Stimulated activated effector memory CD8-positive, alpha-beta T cell treated with anti-CD3 and anti-CD28 coated beads, Interleukin-12 subunit alpha, Interleukin-12 subunit beta, amount 100 ng/mL, for 72 hours (primary cell): ENCODE data around the gene DNAH8.

ENCODE experiments used
- ATAC-seq: fragments of 150-1000 bp; cut with Tn5 transposase; 2 replicates; pipeline ENCODE4 v1.10.0; 2021
- DNase-seq, 2 donors: peaks; one replicate each; pipeline ENCODE4 v3.0.0; 2021 to 2022; ENCODE audit warnings: low spot score in 2 of 2
- H3K27ac Mint-ChIP-seq: one replicate; pipeline ENCODE4 v1.8.0; 2022; ENCODE audit warnings: mild to moderate bottlenecking, mixed read lengths
- H3K36me3 Mint-ChIP-seq: one replicate; pipeline ENCODE4 v1.8.0; 2022; ENCODE audit warnings: mild to moderate bottlenecking, mixed read lengths
- H3K4me1 Mint-ChIP-seq: one replicate; pipeline ENCODE4 v1.8.0; 2022; ENCODE audit warnings: mixed read lengths
- H3K4me3 Mint-ChIP-seq: one replicate; pipeline ENCODE4 v1.8.0; 2022; ENCODE audit warnings: mild to moderate bottlenecking, mixed read lengths
- H3K9me3 Mint-ChIP-seq: one replicate; pipeline ENCODE4 v1.8.0; 2022; ENCODE audit warnings: mixed read lengths

Gene DNAH8

DNA sequence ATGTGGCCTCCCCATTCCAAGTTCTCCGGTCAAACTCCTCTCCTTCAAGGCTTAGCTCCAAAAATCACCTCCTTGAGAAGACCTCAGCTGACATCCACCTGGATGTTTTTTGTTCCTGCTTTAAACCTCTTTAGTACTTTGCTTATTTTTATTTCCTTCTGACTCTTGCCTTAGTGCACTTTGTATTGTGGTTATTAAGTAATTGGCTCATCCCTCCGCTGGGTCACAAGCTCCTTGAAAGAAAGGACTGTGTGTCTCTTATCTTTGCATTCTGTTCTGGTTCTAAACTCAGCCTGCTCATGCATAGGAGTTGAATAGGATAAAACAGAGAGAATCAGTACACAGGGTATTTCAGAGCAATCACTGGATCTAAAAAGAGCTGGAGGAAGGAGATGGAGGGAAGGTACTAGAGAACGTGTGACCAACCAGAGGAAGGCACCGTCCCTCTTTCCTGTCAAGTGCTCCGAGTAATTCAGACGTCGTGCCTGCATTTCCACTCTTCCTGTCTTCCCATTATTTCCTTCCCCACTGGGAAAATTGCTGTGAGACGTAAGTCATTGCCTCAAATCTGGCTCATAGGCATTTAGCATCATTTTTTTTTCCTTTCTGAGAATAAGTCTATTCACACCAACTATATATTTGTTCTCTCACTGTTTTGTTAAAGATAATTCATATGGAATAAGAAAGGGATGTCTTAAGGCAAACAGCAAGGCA is 273.8 kb downstream of the DNAH8 start:
- Mint-ChIP-seq H3K4me1 (no peaks in the 10 kb centered on the region), H3K36me3 (no peaks in the 10 kb centered on the region), H3K9me3 (no peaks in the 10 kb centered on the region), H3K27ac (no peak overlapping the region), H3K4me3 (no peak overlapping the region)
- ATAC-seq: no peak
- no peak for DNase-seq

GRCh38 chr6:38990475-38990874 is 275.4 kb downstream of the DNAH8 start:
- H3K36me3 Mint-ChIP-seq: no peaks in the 10 kb centered on the region
- DNase-seq (no peak), ATAC-seq (no peak)
- H3K4me1 Mint-ChIP-seq: no peaks in the 10 kb centered on the region
- H3K9me3 Mint-ChIP-seq: no peaks in the 10 kb centered on the region
- no peak overlapping the region for H3K4me3 Mint-ChIP-seq
- no peak overlapping the region for H3K27ac Mint-ChIP-seq

GRCh38 chr6:38996676-38997075 is 281.6 kb downstream of the DNAH8 start:
- Mint-ChIP-seq H3K9me3 (no peaks in the 10 kb centered on the region), H3K36me3 (no peaks in the 10 kb centered on the region), H3K27ac (no peak overlapping the region)

GRCh38 chr6:38997128-38997761 is 282.1 kb downstream of the DNAH8 start:
- Mint-ChIP-seq H3K4me1 (no peaks in the 10 kb centered on the region), H3K4me3 (no peak overlapping the region), H3K9me3 (no peaks in the 10 kb centered on the region), H3K36me3 (no peaks in the 10 kb centered on the region), H3K27ac (no peak overlapping the region)
- ATAC-seq: no peak
- DNase-seq: peak in 1 of 2 donors; percentile 59

More at GRCh38 chr6:38996676-38997075, 281.6 kb downstream of the DNAH8 start:
- Mint-ChIP-seq H3K4me1 (no peaks in the 10 kb centered on the region), H3K4me3 (no peak overlapping the region)
- DNase-seq: no peak
- no peak for ATAC-seq

DNA sequence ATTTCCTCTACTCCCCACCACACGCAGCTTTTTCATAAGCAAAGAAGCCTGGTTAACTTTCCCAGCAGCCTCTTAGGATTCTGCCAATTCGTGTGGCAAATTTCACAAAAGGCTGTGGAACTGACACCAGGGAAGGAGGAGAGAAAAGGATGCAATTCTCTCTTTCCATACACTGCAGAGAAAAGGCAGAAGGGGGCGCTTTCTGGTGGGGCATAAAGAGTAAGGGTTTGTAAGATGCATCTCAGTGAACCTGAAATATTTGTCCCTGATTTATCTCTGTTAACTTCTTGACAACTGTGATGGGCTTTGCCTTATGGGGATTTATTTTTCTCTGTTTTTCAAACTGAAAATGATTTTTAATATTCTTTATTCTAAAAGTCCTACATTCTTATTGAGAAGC is 288.0 kb downstream of the DNAH8 start:
- Mint-ChIP-seq H3K4me1 (no peaks in the 10 kb centered on the region), H3K36me3 (no peaks in the 10 kb centered on the region), H3K27ac (no peak overlapping the region), H3K9me3 (no peaks in the 10 kb centered on the region), H3K4me3 (no peak overlapping the region)
- DNase-seq: no peak
- no peak for ATAC-seq

DNA sequence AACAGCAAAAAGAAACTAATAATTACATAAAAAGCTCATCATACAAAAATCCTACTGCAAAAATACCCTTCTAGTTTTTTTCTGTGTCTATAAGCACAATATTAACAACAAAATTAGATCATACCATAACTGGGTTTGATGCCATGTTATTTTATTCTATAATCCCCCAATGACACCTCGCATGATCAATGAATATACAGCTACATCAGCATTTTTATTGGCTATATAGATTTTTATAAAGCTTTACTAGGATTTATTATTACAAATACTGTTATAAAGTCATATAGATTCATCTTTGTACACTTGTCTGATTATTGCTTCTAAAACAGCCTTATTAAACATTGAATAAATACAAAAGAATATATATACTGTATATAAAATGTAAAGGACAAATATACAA is 288.4 kb downstream of the DNAH8 start:
- Mint-ChIP-seq H3K4me1 (no peaks in the 10 kb centered on the region), H3K4me3 (no peak overlapping the region), H3K36me3 (no peaks in the 10 kb centered on the region), H3K9me3 (no peaks in the 10 kb centered on the region), H3K27ac (no peak overlapping the region)
- DNase-seq (no peak), ATAC-seq (no peak)

DNA sequence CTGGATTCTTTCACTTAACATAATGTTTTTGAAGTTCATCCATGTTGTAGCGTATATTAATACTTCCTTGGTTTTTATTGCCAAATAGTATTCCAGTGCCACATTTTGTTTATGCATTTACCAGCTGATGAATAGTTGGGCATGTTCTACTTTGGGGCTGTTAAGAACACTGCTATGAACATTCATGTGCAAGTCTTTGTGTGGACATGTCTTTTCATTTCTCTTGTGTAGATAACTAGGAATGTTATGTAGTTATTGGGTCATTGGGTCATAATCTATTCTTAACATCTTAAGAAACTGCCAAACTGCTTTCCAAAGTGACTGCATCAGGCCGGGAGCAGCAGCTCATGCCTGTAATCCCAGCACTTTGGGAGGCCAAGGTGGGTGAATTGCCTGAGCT is 289.7 kb downstream of the DNAH8 start:
- Mint-ChIP-seq H3K4me3 (no peak overlapping the region), H3K9me3 (no peaks in the 10 kb centered on the region), H3K36me3 (no peaks in the 10 kb centered on the region), H3K4me1 (no peaks in the 10 kb centered on the region), H3K27ac (no peak overlapping the region)
- ATAC-seq (no peak), DNase-seq (no peak)

- ATAC-seq (no peak), DNase-seq (no peak)
- Mint-ChIP-seq H3K27ac (no peak overlapping the region), H3K9me3 (no peaks in the 10 kb centered on the region), H3K36me3 (no peaks in the 10 kb centered on the region), H3K4me1 (no peaks in the 10 kb centered on the region), H3K4me3 (no peak overlapping the region)
These were observed 290.7 kb downstream of the DNAH8 start for GRCh38 chr6:39005774-39006173.

DNA sequence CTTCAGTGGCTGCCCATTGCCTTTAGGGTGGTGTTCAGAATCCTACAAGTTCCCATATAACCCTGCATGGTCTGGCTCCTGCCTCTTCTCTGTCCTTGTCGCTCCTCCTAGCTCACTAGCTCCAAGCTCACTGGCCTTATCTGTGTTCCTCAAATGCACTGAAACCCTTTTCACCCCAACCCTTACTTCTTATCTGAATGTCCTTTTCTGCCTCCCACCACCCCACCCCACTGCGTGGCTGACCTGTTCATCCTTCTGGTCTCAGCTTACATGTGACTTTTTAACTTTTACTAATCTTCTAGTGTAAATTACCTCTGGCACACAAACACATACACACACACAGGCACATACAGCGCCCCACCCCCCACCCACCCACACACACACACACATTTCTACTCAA is 292.5 kb downstream of the DNAH8 start:
- ATAC-seq (no peak), DNase-seq (no peak)
- Mint-ChIP-seq H3K27ac (no peak overlapping the region), H3K36me3 (no peaks in the 10 kb centered on the region), H3K4me1 (no peaks in the 10 kb centered on the region), H3K4me3 (no peak overlapping the region), H3K9me3 (no peaks in the 10 kb centered on the region)

GRCh38 chr6:39008737-39009136 is 293.6 kb downstream of the DNAH8 start:
- DNase-seq (no peak), ATAC-seq (no peak)
- Mint-ChIP-seq H3K4me3 (no peak overlapping the region), H3K9me3 (no peaks in the 10 kb centered on the region), H3K36me3 (no peaks in the 10 kb centered on the region), H3K27ac (no peak overlapping the region), H3K4me1 (no peaks in the 10 kb centered on the region)

DNA sequence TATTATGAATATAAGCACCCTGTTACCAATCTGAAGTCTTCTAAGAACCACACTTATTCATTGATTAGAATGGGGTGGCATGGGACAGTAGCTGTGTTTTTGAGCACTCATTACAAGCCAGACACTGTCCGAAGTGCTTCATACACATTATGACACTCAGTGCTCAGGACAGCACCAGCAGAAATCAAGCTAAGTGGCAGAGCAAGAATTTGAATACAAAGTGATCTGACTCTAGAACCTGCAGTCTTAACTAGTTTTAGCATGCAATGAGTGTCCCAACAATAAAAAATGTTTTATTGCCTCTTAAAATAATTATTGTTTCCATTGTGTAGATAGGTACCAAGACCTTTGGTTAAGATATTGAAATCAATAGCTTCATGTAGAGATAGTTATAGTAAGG is 294.4 kb downstream of the DNAH8 start:
- Mint-ChIP-seq H3K36me3 (no peaks in the 10 kb centered on the region), H3K9me3 (no peaks in the 10 kb centered on the region), H3K4me3 (no peak overlapping the region), H3K4me1 (no peaks in the 10 kb centered on the region), H3K27ac (no peak overlapping the region)
- DNase-seq (no peak), ATAC-seq (no peak)

DNA sequence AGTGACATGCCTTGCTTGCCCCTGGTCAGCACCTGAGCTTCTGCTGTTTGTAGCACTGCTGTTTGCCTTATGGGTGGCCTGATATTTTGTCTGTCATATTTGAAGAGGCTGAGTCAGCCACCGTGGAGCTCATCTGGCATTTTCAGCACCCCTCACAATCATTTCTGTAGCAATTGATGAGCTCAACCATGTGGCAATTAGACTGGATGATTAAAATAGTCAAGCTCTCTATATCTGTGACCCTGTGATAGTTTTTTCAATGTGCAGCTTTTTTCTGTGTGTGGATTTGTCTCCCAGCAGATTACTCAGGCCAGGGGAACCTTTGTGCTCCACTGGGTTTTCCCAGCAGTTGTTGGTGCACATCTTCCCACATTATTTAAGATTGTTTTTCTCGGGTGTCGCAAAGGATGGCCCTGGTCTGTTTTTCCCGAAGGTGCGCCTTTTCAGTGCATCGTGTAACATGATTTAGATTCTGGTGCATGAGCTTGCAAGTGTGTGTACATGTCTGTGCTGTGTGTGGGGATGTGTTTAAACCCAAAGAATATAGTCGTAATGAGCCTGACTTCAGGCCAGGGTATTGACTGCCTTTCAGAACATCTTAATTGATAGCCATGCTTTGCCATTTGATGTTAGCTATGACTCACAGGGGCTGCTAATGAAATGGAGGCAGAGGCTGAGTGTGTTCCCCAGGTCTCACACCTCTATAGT is 301.9 kb downstream of the DNAH8 start:
- H3K36me3 Mint-ChIP-seq: no peaks in the 10 kb centered on the region
- DNase-seq (no peak), ATAC-seq (peak; percentile 57)
- no peak overlapping the region for H3K27ac Mint-ChIP-seq
- H3K4me1 Mint-ChIP-seq: no peaks in the 10 kb centered on the region
- no peak overlapping the region for H3K4me3 Mint-ChIP-seq
- H3K9me3 Mint-ChIP-seq: no peaks in the 10 kb centered on the region

GRCh38 chr6:39017547-39017880 is 302.4 kb downstream of the DNAH8 start:
- H3K9me3 Mint-ChIP-seq: no peaks in the 10 kb centered on the region

GRCh38 chr6:39018103-39018502 is 303.0 kb downstream of the DNAH8 start:
- H3K4me1 Mint-ChIP-seq: no peaks in the 10 kb centered on the region
- no peaks in the 10 kb centered on the region for H3K36me3 Mint-ChIP-seq
- no peak overlapping the region for H3K4me3 Mint-ChIP-seq
- ATAC-seq (no peak), DNase-seq (no peak)
- H3K27ac Mint-ChIP-seq: no peak overlapping the region
- H3K9me3 Mint-ChIP-seq: no peaks in the 10 kb centered on the region

More at GRCh38 chr6:39017547-39017880, 302.4 kb downstream of the DNAH8 start:
- Mint-ChIP-seq H3K36me3 (no peaks in the 10 kb centered on the region), H3K4me3 (no peak overlapping the region), H3K27ac (no peak overlapping the region), H3K4me1 (no peaks in the 10 kb centered on the region)
- no peak for ATAC-seq
- DNase-seq: no peak

DNA sequence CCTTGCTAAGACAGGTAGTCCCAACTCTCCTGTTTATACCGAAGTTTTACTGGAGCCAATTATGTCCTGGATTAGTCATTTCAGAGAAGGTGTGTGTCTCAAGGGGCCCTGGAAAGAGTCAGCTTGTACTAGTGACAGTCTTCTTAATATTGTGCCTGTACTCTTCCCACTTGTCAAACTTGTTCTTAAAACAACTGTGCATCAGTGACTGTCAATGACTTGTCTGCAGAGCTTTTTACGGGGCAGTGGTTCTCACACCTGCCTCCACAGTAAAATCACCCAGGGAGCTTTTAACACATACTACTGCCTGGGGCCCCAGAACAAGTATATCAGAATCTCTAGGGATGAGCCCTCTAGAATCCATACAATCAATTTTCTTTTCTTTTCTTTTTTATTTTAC is 305.0 kb downstream of the DNAH8 start:
- DNase-seq (no peak), ATAC-seq (no peak)
- Mint-ChIP-seq H3K9me3 (no peaks in the 10 kb centered on the region), H3K4me3 (no peak overlapping the region), H3K27ac (no peak overlapping the region), H3K36me3 (no peaks in the 10 kb centered on the region), H3K4me1 (no peaks in the 10 kb centered on the region)

- Mint-ChIP-seq H3K4me1 (no peaks in the 10 kb centered on the region), H3K36me3 (no peaks in the 10 kb centered on the region), H3K27ac (no peak overlapping the region), H3K4me3 (no peak overlapping the region), H3K9me3 (no peaks in the 10 kb centered on the region)
- ATAC-seq: no peak
- DNase-seq: no peak
These were observed 305.9 kb downstream of the DNAH8 start for GRCh38 chr6:39021041-39021440.
